Anterior cingulate cortex (tissue), 58 donors: ENCODE results near the gene CFAP299.

Source experiments
- DNase-seq, 58 donors: peaks; one replicate each; lab custom pipeline; 2025; lab: John Stamatoyannopoulos, UW

CFAP299 gene

GRCh38 chr4:80492761-80493160, 157.2 kb downstream of the CFAP299 start:
- no peak for DNase-seq

GRCh38 chr4:80495865-80496264, 160.3 kb downstream of the CFAP299 start:
- DNase-seq = no peak

DNA sequence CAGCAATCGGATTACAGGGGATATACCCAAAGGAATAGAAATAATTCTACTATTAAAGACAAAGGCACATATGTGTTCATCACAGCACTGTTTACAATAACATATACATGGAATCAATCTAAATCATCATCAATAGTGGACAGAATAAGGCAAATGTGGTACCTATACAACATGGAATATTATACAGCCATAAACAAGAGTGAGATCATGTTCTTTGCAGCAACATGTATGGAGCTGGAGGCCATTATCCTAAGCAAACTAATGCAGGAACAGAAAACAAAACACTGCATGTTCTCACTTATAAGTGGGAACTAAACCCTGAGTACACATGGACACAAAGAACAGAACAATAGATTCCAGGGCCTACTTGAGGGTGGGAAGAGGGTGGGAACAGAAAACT, 163.2 kb downstream of the CFAP299 start:
- no peak for DNase-seq

- no peak for DNase-seq
Measured at GRCh38 chr4:80500613-80501012, 165.1 kb downstream of the CFAP299 start.

GRCh38 chr4:80507077-80507476, 171.5 kb downstream of the CFAP299 start:
- no peak for DNase-seq

GRCh38 chr4:80507507-80507906, 172.0 kb downstream of the CFAP299 start:
- no peak for DNase-seq

DNA sequence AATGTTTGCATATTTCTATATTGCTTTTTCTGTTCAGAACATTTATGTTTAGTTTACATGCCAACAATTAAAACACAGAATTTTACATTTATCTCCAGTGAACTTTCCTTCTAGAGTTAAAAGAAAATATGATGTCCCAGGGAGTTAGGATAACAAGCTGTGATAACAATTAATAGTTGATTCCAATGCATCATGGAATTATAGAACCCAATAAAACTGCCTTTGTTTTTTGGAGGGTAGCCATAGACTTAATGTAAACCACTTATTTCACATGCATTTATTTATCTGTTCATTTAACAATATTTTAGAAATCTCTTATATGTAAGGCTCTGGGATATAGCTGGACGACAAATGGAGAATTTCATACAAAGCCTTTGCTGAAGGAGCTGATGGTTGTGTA, 180.0 kb downstream of the CFAP299 start:
- no peak for DNase-seq

GRCh38 chr4:80521438-80521837, 185.9 kb downstream of the CFAP299 start:
- DNase-seq = no peak

- DNase-seq = no peak
Measured at GRCh38 chr4:80526697-80527096, 191.2 kb downstream of the CFAP299 start.

- DNase-seq = no peak
Measured at GRCh38 chr4:80529026-80529425, 193.5 kb downstream of the CFAP299 start.

GRCh38 chr4:80532674-80533333, 197.3 kb downstream of the CFAP299 start:
- no peak for DNase-seq

DNA sequence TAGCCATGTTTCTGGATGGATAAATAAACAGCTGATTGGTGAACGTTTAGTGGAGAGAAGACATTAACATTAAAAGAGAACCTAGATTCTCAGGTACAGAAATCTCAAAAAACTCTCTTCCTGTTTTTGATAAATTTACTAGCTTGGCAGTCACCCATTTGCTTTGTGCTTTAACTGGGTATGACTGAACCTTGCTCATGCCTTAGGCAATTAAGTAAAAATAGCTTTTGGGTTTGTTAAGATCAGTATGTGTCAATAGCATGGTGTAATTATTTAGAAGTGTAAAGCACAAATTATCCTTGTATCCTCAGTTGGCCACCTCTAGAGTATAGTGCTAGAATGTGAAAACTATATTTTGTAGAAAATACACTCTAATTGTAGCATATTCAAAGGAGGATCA, 200.0 kb downstream of the CFAP299 start:
- DNase-seq = no peak

GRCh38 chr4:80538276-80538926, 202.9 kb downstream of the CFAP299 start:
- DNase-seq = no peak

GRCh38 chr4:80539190-80539589, 203.7 kb downstream of the CFAP299 start:
- no peak for DNase-seq

DNA sequence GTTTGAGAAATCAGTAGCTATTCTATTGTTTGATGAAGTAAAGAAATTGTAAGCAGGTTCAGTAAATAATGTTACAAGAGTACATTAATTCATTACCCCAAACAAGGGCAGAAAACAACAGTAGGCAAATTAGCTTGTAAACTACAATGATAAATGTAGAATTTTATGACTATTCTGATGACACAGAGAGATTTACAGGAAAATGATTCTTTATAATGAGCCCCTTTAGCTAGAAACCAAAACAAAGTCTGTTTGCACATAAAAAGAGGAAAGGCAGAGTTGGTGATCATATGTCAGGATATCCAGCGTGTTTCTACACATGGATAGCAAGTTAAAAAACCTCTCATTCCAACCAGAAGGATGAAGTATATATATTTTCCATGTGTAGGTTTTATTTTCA, 204.8 kb downstream of the CFAP299 start:
- DNase-seq = no peak

DNA sequence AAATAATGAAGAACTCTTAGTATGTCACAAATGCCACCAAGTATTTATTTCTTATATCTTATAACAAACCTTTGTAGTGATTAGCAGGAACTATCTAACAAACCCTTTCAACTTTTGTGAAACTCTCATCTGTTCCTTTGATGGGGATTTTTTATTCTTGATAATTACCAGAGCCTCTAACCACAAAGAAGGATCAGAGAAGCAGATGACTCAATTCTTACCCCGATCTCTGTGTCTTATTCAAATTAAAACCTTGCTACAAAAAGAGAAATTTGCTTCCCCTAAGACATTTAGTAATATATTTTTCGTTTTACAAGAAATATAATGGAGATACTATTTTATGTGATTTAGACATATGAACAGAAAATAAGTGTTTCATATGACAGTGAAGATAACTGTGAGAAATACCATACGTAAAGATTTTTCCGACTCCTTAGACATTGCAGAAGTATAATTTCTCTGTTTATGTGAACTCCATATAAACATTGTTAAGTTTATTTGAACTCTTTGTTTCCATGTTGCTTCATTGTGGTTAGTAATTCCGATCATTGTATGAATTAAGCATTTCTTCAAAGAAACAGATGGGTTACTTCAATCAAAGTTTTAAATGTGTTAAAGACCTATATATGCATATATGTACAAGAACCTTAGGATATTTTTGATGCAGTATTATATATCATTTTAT, 205.4 kb downstream of the CFAP299 start:
- DNase-seq = no peak

- no peak for DNase-seq
Measured at GRCh38 chr4:80542747-80543146, 207.2 kb downstream of the CFAP299 start.

- DNase-seq = no peak
Measured at GRCh38 chr4:80560337-80560736, 224.8 kb downstream of the CFAP299 start.

DNA sequence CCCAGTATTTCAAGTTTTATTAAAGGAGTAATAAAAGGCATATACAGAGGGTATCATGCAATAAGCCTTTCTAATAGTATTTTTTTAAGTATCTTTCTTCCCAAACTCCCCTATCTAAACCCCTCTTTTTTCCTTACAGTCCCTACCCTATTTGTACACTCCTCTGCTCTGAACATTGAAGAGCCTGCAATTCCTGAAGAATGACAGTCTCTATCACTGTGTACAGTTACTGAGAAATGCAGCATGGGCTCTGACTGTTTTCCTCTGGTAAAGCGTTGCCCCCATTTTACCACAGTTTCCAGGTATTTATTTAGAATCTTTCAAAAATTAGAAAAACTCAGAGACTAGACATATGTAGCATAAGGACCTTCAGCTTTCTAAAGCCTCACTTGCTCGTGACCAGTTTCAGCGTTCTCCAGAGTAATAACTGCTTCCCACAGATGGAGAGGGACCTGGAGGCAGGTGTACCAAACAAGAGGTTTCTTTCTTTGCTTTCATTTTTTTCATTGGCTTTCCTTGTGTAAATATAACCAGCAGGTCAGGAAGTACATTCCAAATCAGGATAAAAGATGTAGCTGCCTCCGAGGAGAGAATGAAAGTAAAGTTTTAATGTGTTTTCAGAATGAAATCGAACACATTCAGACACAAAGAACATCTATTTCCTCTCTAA, 230.8 kb downstream of the CFAP299 start:
- no peak for DNase-seq

DNA sequence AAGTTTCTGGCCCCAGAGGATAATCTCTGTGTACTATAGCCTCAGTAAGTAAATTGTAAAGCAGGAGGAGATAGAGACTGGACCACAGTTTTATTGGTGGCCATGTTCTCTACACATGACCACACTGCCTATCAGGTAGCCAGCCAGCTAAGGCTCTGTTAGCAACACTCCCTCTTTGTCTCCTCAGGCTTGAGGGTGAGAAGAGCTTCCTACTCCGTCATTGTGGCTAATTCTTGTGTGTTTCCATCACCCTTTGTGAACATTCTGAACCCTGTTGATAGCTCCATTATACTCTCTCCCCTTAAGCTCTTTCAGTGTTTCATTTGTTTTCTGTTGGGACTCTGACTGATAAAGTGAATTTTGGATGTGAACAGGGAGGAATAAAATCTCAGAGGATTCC, 233.4 kb downstream of the CFAP299 start:
- no peak for DNase-seq

DNA sequence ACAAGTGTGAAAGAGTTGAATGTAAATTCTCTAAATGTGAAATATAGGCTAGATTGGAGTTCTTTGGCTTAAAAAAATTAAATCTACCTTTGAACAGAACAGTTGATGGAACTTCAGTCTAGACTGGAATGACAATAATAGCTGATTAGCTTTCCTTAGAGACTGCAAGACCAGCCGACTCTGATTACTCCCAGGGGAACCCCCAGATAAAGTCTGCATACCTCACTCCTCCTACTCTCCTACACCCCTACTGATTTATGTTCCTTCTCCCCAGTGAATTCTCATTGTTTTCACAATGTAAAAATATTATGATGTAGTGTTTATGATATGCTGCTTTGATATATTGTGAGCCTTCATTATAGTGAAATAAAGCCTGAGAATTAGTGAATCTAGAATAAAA, 241.3 kb downstream of the CFAP299 start:
- DNase-seq = no peak
